ENCODE data around the gene METTL9. TPM values are rescaled to one million over a fixed set of nuclear protein-coding genes. Genes with fewer than 3 reads are reported as not detected.
A peak's percentile ranks its signal among the peaks of the same experiment; 100 is the strongest.
"Not testable (repeated sequence)": the region's sequence is repeated elsewhere in the genome, so short reads cannot be mapped to it uniquely, and the experiment has no call there.

METTL9 gene
- total and polyA plus RNA-seq, 2 of the 13 experiments (the other 11 are each of a cell fraction or from before 2014, with no cell fraction given) = 123 to 204 TPM

GRCh38 chr16:21584817-21585216 is 14.6 kb upstream of the METTL9 start:
- 76% methylated on average over 8 of the region's 8 CpGs for WGBS (ENCODE audit: low lambda C conversion rate)
- Histone ChIP-seq H2AFZ (ENCODE audit: low read length) (no peak overlapping the region), H4K20me1 (ENCODE audit: insufficient read depth, low read length) (no peaks in the 10 kb centered on the region), H3K4me1 (ENCODE audit: insufficient read depth, low read length) (peaks cover 12% of the 10 kb centered on the region; the same call in 1 of the 2 replicates), H3K4me2 (ENCODE audit: low read depth, low read length) (no peak overlapping the region), H3K27me3 (ENCODE audit: control insufficient read depth in 1 of 2, insufficient read depth in 2 of 2, low read length in 2 of 2) (peaks cover 0 to 4% of the 10 kb centered on the region in 2 experiments; a peak in 1 of 5 replicates), H3K9me3 (ENCODE audit: low read length) (no peaks in the 10 kb centered on the region), H3K9ac (ENCODE audit: insufficient read depth, low read depth, low read length) (no peak overlapping the region), H3K36me3 (replicated peaks in 1 of 2; ENCODE audit: control insufficient read depth in 1 of 2, insufficient read depth in 2 of 2, low read length in 2 of 2) (no peaks in the 10 kb centered on the region), H3K27ac (ENCODE audit: extremely low read length, insufficient read depth, low read length) (no peak overlapping the region), H3K79me2 (ENCODE audit: insufficient read depth, low read length) (no peaks in the 10 kb centered on the region), H3K4me3 (replicated peaks in 1 of 3; ENCODE audit: insufficient read depth in 1 of 3, low read depth in 2 of 3, low read length in 3 of 3) (no peak overlapping the region)
- FAIRE-seq (no peak), ATAC-seq (peak; percentile 12; the same call in 1 of the 3 replicates), DNase-seq (ENCODE audit: low spot score) (no peak)
- ChIA-PET CTCF (ENCODE audit: low intra/inter-chr PET ratio, low total read pairs) (interaction anchor here (2.0 to 3.5 kb wide), 2 partner anchors 55 to 72 kb away, joined by 6 to 40 read pairs; no protein-coding TSS in a partner anchor), POLR2A (no interaction called here)
- in situ Hi-C loops (cut with HindIII; ENCODE audit: extremely low pct_ligation_motif_present, low pct_unique_long_range_greater_than_20kb) = loop anchor here (5.0 kb wide), 1 partner anchor 1112 kb away; no protein-coding TSS in a partner anchor
- BruUV-seq (replicated peaks) = no TSS peak
- intact Hi-C loops (cut with micrococcal nuclease; ENCODE audit: unreplicated experiment) = loop anchor here (1.0 kb wide), 2 partner anchors 55 to 123 kb away; no protein-coding TSS in a partner anchor
- no peak for TF ChIP-seq NFE2L1 (CRISPR knock-in tag; IDR thresholded peaks at IDR 0.05; ENCODE audit: borderline replicate concordance)

GRCh38 chr16:21588593-21588992 is 10.8 kb upstream of the METTL9 start:
- H3K79me2 ChIP-seq (ENCODE audit: insufficient read depth, low read length); H4K20me1 ChIP-seq (ENCODE audit: insufficient read depth, low read length); H3K4me3 ChIP-seq (replicated peaks in 1 of 3; ENCODE audit: insufficient read depth in 1 of 3, low read depth in 2 of 3, low read length in 3 of 3); BruUV-seq (replicated peaks); H3K9me3 ChIP-seq (ENCODE audit: low read length); H3K4me2 ChIP-seq (ENCODE audit: low read depth, low read length); ATAC-seq; intact Hi-C loops (cut with micrococcal nuclease; ENCODE audit: unreplicated experiment); H2AFZ ChIP-seq (ENCODE audit: low read length); DNase-seq (ENCODE audit: low spot score); H3K9ac ChIP-seq (ENCODE audit: insufficient read depth, low read depth, low read length); in situ Hi-C loops (cut with HindIII; ENCODE audit: extremely low pct_ligation_motif_present, low pct_unique_long_range_greater_than_20kb); POLR2A ChIA-PET; CTCF ChIA-PET (ENCODE audit: low intra/inter-chr PET ratio, low total read pairs); H3K27ac ChIP-seq (ENCODE audit: extremely low read length, insufficient read depth, low read length); H3K36me3 ChIP-seq (replicated peaks in 1 of 2; ENCODE audit: control insufficient read depth in 1 of 2, insufficient read depth in 2 of 2, low read length in 2 of 2); FAIRE-seq: not testable (repeated sequence)
- peaks cover 0 to 20% of the 10 kb centered on the region in 2 experiments; a peak in 2 of 5 replicates for H3K27me3 ChIP-seq (ENCODE audit: control insufficient read depth in 1 of 2, insufficient read depth in 2 of 2, low read length in 2 of 2)
- peaks cover 11% of the 10 kb centered on the region; the same call in 1 of the 2 replicates for H3K4me1 ChIP-seq (ENCODE audit: insufficient read depth, low read length)
- WGBS (ENCODE audit: low lambda C conversion rate) = 67% methylated on average over 5 of the region's 5 CpGs
- 0 out of 2 replicates have a peak, but pooled peaks have one; percentile 71 for TF ChIP-seq ARNT (IDR thresholded peaks at IDR 0.05)

Data from HepG2 (cell line).